UCSD-AML1 (cell line): ENCODE measurements around the gene CLPTM1L.
"Not testable (repeated sequence)": the region's sequence is repeated elsewhere in the genome, so short reads cannot be mapped to it uniquely, and the experiment has no call there.

Source experiments
- DNase-seq: peaks from one replicate; lab custom pipeline; 2025; ENCODE audit not compliant: unreplicated experiment; lab: John Stamatoyannopoulos, UW

Gene CLPTM1L

GRCh38 chr5:1362242-1363015, 17.5 kb upstream of the CLPTM1L start:
- DNase-seq, result no peak

- no peak for DNase-seq
These were observed 16.0 kb upstream of the CLPTM1L start for GRCh38 chr5:1360861-1361260.

GRCh38 chr5:1360367-1360766, 15.5 kb upstream of the CLPTM1L start:
- not testable (repeated sequence) for DNase-seq

- DNase-seq, result no peak
These were observed 14.8 kb upstream of the CLPTM1L start for GRCh38 chr5:1359713-1360112.

- DNase-seq, result no peak
These were observed 14.2 kb upstream of the CLPTM1L start for GRCh38 chr5:1359031-1359645.

GRCh38 chr5:1358726-1359025, 13.8 kb upstream of the CLPTM1L start:
- no peak for DNase-seq

GRCh38 chr5:1357946-1358725, 13.2 kb upstream of the CLPTM1L start:
- DNase-seq, result no peak

GRCh38 chr5:1356873-1357787, 12.2 kb upstream of the CLPTM1L start:
- no peak for DNase-seq

GRCh38 chr5:1354576-1354975, 9.7 kb upstream of the CLPTM1L start:
- no peak for DNase-seq

GRCh38 chr5:1352231-1353219, 7.6 kb upstream of the CLPTM1L start:
- no peak for DNase-seq

GRCh38 chr5:1351156-1351555, 6.3 kb upstream of the CLPTM1L start:
- DNase-seq, result no peak

GRCh38 chr5:1349246-1349645, 4.3 kb upstream of the CLPTM1L start:
- DNase-seq, result no peak

GRCh38 chr5:1348986-1349245, 4.0 kb upstream of the CLPTM1L start:
- DNase-seq, result no peak

GRCh38 chr5:1347571-1347970, 2.7 kb upstream of the CLPTM1L start:
- DNase-seq, result peak; percentile 42

- DNase-seq, result no peak
These were observed 1.9 kb upstream of the CLPTM1L start for GRCh38 chr5:1346627-1347440.

- no peak for DNase-seq
These were observed 1.2 kb upstream of the CLPTM1L start for GRCh38 chr5:1345876-1346626.

- DNase-seq, result peak; percentile 20
These were observed 683 bp downstream of the CLPTM1L start for GRCh38 chr5:1343931-1344901.
